ENCODE data around the gene CCDC85C. TPM values are rescaled to one million over a fixed set of nuclear protein-coding genes. Genes with fewer than 3 reads are reported as not detected.

The CCDC85C gene
- polyA plus RNA-seq, 4 donors = 17.6 to 42.3 (median 28.6) TPM

- DNase-seq (no peak), FAIRE-seq (no peak)
- Histone ChIP-seq H3K4me1 (ENCODE audit: control insufficient read depth in 3 of 3, insufficient read depth in 2 of 3, low read depth in 1 of 3, low read length in 2 of 3) (peaks cover 0 to 18% (median 3%) of the 10 kb centered on the region in 3 donors), H3K9me3 (ENCODE audit: control insufficient read depth in 2 of 2, insufficient read depth in 1 of 2, low read depth in 1 of 2, low read length in 1 of 2) (no peaks in the 10 kb centered on the region), H3K4me3 (ENCODE audit: low read depth in 1 of 3, low read length in 3 of 3) (no peak overlapping the region), H3K36me3 (ENCODE audit: control insufficient read depth in 3 of 3, insufficient read depth in 2 of 3, low read depth in 1 of 3, low read length in 3 of 3) (no peaks in the 10 kb centered on the region), H3K27me3 (ENCODE audit: control insufficient read depth in 3 of 3, insufficient read depth in 3 of 3, low read length in 3 of 3) (no peaks in the 10 kb centered on the region), H3K27ac (ENCODE audit: low read depth in 1 of 3, low read length in 2 of 3) (no peak overlapping the region)
- WGBS, 3 donors = 46 to 65% (median 60%) methylated on average over 7 of the region's 7 CpGs
Observed at GRCh38 chr14:99615497-99616157, 11.6 kb upstream of the CCDC85C start.

- Histone ChIP-seq H3K36me3 (ENCODE audit: control insufficient read depth in 3 of 3, insufficient read depth in 2 of 3, low read depth in 1 of 3, low read length in 3 of 3) (no peaks in the 10 kb centered on the region), H3K4me3 (ENCODE audit: low read depth in 1 of 3, low read length in 3 of 3) (no peak overlapping the region), H3K27me3 (ENCODE audit: control insufficient read depth in 3 of 3, insufficient read depth in 3 of 3, low read length in 3 of 3) (no peaks in the 10 kb centered on the region), H3K27ac (ENCODE audit: low read depth in 1 of 3, low read length in 2 of 3) (peak overlapping the region in 2 of 3 donors; percentile 71 to 85), H3K4me1 (ENCODE audit: control insufficient read depth in 3 of 3, insufficient read depth in 2 of 3, low read depth in 1 of 3, low read length in 2 of 3) (peaks cover 0 to 18% (median 3%) of the 10 kb centered on the region in 3 donors), H3K9me3 (ENCODE audit: control insufficient read depth in 2 of 2, insufficient read depth in 1 of 2, low read depth in 1 of 2, low read length in 1 of 2) (no peaks in the 10 kb centered on the region)
- 70 to 71% (median 71%) methylated on average over 8 of the region's 8 CpGs for WGBS, 3 donors
- DNase-seq = no peak
- FAIRE-seq = no peak
Observed at GRCh38 chr14:99612738-99613330, 8.8 kb upstream of the CCDC85C start.

DNA sequence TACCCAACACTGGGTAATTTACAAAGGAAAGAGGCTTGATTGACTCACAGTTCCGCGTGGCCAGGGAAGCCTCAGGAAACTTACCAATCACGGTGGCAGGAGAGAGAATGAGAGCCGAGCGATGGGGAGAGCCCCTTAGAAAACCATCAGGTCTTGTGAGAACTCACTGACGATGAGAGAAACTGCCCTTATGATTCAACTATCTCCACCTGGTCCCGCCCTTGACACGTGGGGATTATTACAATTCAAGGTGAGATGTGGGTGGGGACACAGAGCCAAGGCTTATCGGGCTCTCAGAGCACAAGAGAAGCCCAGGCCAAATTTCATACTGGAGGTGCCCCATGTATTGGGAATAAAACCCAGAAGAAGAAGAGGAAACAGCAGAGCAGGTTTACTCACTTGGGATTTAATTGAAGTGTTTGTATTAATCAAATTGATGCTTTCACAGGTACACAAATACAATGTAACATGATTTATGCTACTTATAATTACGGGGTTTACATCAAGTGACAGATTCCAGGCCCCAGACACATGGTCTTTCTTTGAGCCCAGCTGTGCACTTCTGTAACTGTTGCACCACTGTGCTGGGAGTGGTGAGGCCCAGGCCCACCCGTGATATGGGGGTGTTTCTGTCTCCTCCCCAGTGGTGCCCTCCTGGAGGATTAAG, 8.2 kb upstream of the CCDC85C start:
- H3K4me3 ChIP-seq (ENCODE audit: low read depth in 1 of 3, low read length in 3 of 3) = no peak overlapping the region
- H3K9me3 ChIP-seq (ENCODE audit: control insufficient read depth in 2 of 2, insufficient read depth in 1 of 2, low read depth in 1 of 2, low read length in 1 of 2) = no peaks in the 10 kb centered on the region
- DNase-seq = peak; percentile 78 to 86
- no peaks in the 10 kb centered on the region for H3K27me3 ChIP-seq (ENCODE audit: control insufficient read depth in 3 of 3, insufficient read depth in 3 of 3, low read length in 3 of 3)
- H3K4me1 ChIP-seq (ENCODE audit: control insufficient read depth in 3 of 3, insufficient read depth in 2 of 3, low read depth in 1 of 3, low read length in 2 of 3) = peaks cover 0 to 19% (median 3%) of the 10 kb centered on the region in 3 donors
- no peaks in the 10 kb centered on the region for H3K36me3 ChIP-seq (ENCODE audit: control insufficient read depth in 3 of 3, insufficient read depth in 2 of 3, low read depth in 1 of 3, low read length in 3 of 3)
- WGBS, 3 donors = 20 to 58% (median 39%) methylated on average over 11 of the region's 11 CpGs
- H3K27ac ChIP-seq (ENCODE audit: low read depth in 1 of 3, low read length in 2 of 3) = peak overlapping the region; percentile 14 to 85 (median 71)
- FAIRE-seq = no peak

DNA sequence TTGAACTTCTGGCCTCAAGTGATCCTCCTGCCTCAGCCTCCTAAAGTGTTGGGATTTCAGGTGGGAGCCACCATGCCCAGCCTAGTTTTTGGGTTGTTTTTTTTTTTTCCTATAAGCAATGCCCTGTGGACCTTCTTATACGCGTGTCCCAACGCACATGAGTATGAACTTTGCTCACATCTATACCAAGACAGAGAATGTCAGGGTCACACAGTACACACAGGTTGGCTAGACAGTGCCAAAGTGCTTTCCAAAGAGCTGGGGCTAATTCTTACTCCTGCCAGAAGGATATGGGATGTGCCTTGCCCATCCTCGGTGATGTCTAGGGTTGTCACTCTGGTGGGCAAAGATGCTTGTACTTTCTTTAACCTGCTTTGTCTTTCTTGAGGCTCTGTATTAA, 7.6 kb upstream of the CCDC85C start:
- Histone ChIP-seq H3K4me1 (ENCODE audit: control insufficient read depth in 3 of 3, insufficient read depth in 2 of 3, low read depth in 1 of 3, low read length in 2 of 3) (peaks cover 0 to 20% (median 3%) of the 10 kb centered on the region in 3 donors), H3K36me3 (ENCODE audit: control insufficient read depth in 3 of 3, insufficient read depth in 2 of 3, low read depth in 1 of 3, low read length in 3 of 3) (peaks cover 0 to 2% (median 0%) of the 10 kb centered on the region in 3 donors), H3K9me3 (ENCODE audit: control insufficient read depth in 2 of 2, insufficient read depth in 1 of 2, low read depth in 1 of 2, low read length in 1 of 2) (no peaks in the 10 kb centered on the region), H3K27me3 (ENCODE audit: control insufficient read depth in 3 of 3, insufficient read depth in 3 of 3, low read length in 3 of 3) (no peaks in the 10 kb centered on the region), H3K27ac (ENCODE audit: low read depth in 1 of 3, low read length in 2 of 3) (peak overlapping the region; percentile 14 to 85 (median 69)), H3K4me3 (ENCODE audit: low read depth in 1 of 3, low read length in 3 of 3) (no peak overlapping the region)
- DNase-seq (peak; percentile 67 to 86), FAIRE-seq (no peak)
- WGBS, 3 donors = 14 to 61% (median 48%) methylated on average over 4 of the region's 4 CpGs

DNA sequence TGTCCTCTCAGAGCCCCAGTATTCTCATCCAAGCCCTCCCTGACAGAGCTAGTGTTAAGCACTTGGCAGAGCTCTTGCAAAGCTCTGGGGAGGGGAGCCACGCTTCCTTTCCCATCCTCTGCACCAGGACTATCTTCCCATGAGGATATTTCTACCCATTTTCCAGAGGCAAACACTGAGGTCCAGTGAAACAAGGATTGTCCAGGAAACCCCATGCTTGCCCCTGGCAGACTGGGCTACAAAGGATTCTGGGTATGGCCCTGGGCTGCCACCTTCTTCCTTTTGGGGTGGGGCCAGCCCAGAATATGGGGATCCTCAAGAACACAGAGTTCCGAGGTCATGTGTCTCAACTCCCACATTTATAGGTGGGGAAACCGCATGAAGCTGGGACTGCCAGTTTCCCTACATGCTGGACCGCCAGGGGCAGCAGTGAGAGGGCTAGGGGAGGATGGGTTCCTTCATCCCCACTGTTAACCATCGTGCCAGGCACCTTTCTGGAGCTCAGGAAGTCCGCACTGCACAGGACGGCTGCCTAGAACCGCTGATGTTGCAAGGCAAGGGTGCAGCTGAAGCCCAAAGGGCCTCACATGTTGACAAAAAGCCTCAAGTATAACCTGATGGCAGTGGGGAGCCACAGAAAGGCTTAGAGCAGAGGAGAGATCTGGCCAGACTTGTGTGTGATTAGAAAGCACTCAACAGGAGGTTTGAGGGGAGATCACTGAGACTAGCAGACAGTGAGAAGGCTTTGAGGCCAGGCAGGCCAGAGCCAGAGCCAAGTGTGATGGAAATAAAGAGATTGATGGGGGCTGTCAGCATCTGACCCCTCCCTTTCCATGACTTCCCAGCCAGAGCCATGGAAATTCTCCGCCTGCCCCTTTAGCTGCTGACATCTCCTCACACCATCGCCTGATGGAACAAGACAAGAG, 5.5 kb upstream of the CCDC85C start:
- no peaks in the 10 kb centered on the region for H3K27me3 ChIP-seq (ENCODE audit: control insufficient read depth in 3 of 3, insufficient read depth in 3 of 3, low read length in 3 of 3)
- DNase-seq = peak; percentile 42 to 74
- H3K36me3 ChIP-seq (ENCODE audit: control insufficient read depth in 3 of 3, insufficient read depth in 2 of 3, low read depth in 1 of 3, low read length in 3 of 3) = peaks cover 0 to 2% (median 0%) of the 10 kb centered on the region in 3 donors
- WGBS, 3 donors = 60 to 75% (median 72%) methylated on average over 10 of the region's 10 CpGs
- no peaks in the 10 kb centered on the region for H3K9me3 ChIP-seq (ENCODE audit: control insufficient read depth in 2 of 2, insufficient read depth in 1 of 2, low read depth in 1 of 2, low read length in 1 of 2)
- FAIRE-seq = no peak
- H3K4me1 ChIP-seq (ENCODE audit: control insufficient read depth in 3 of 3, insufficient read depth in 2 of 3, low read depth in 1 of 3, low read length in 2 of 3) = peaks cover 2 to 31% (median 3%) of the 10 kb centered on the region in 3 donors
- H3K27ac ChIP-seq (ENCODE audit: low read depth in 1 of 3, low read length in 2 of 3) = no peak overlapping the region
- no peak overlapping the region for H3K4me3 ChIP-seq (ENCODE audit: low read depth in 1 of 3, low read length in 3 of 3)

- no peak for DNase-seq
- H3K9me3 ChIP-seq (ENCODE audit: control insufficient read depth in 2 of 2, insufficient read depth in 1 of 2, low read depth in 1 of 2, low read length in 1 of 2) = no peaks in the 10 kb centered on the region
- FAIRE-seq = no peak
- peaks cover 2 to 31% (median 3%) of the 10 kb centered on the region in 3 donors for H3K4me1 ChIP-seq (ENCODE audit: control insufficient read depth in 3 of 3, insufficient read depth in 2 of 3, low read depth in 1 of 3, low read length in 2 of 3)
- no peaks in the 10 kb centered on the region for H3K27me3 ChIP-seq (ENCODE audit: control insufficient read depth in 3 of 3, insufficient read depth in 3 of 3, low read length in 3 of 3)
- H3K27ac ChIP-seq (ENCODE audit: low read depth in 1 of 3, low read length in 2 of 3) = no peak overlapping the region
- peaks cover 0 to 2% (median 0%) of the 10 kb centered on the region in 3 donors for H3K36me3 ChIP-seq (ENCODE audit: control insufficient read depth in 3 of 3, insufficient read depth in 2 of 3, low read depth in 1 of 3, low read length in 3 of 3)
- WGBS, 3 donors = 96 to 100% (median 99%) methylated on average over 2 of the region's 2 CpGs
- H3K4me3 ChIP-seq (ENCODE audit: low read depth in 1 of 3, low read length in 3 of 3) = no peak overlapping the region
Observed at GRCh38 chr14:99608591-99608990, 4.6 kb upstream of the CCDC85C start.

DNA sequence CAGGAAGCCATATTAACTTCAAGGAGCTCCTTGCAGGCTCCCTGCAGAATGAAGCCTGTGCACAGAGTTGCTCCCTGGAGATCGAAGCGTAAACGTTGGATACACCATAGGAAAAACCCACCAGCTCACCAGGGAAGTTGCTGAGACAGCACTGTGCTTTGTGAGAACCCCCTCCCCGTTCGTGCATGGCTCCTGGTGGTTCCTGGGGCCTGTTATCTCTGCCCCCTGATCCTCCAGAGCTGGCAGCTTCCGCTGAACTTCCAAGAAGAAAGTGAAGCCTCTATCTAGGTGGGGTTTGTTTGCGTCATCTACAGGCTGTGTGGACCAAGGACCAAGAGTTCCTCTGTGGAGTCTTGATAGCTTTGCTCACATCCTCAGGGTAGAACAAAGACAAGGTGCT, 2.4 kb upstream of the CCDC85C start:
- no peak overlapping the region for H3K27ac ChIP-seq (ENCODE audit: low read depth in 1 of 3, low read length in 2 of 3)
- WGBS, 3 donors = 68 to 82% (median 72%) methylated on average over 7 of the region's 7 CpGs

More for the DNA sequence above, 2.4 kb upstream of the CCDC85C start:
- peaks cover 0 to 2% (median 0%) of the 10 kb centered on the region in 3 donors for H3K36me3 ChIP-seq (ENCODE audit: control insufficient read depth in 3 of 3, insufficient read depth in 2 of 3, low read depth in 1 of 3, low read length in 3 of 3)
- DNase-seq (peak in 1 of 2 donors; percentile 58), FAIRE-seq (no peak)
- no peak overlapping the region for H3K4me3 ChIP-seq (ENCODE audit: low read depth in 1 of 3, low read length in 3 of 3)
- no peaks in the 10 kb centered on the region for H3K9me3 ChIP-seq (ENCODE audit: control insufficient read depth in 2 of 2, insufficient read depth in 1 of 2, low read depth in 1 of 2, low read length in 1 of 2)
- H3K4me1 ChIP-seq (ENCODE audit: control insufficient read depth in 3 of 3, insufficient read depth in 2 of 3, low read depth in 1 of 3, low read length in 2 of 3) = peaks cover 2 to 21% (median 4%) of the 10 kb centered on the region in 3 donors
- H3K27me3 ChIP-seq (ENCODE audit: control insufficient read depth in 3 of 3, insufficient read depth in 3 of 3, low read length in 3 of 3) = no peaks in the 10 kb centered on the region
